GM19238 (cell line): Measurements from ENCODE around the gene RFFL.

Experiments
- DNase-seq: peaks from one replicate; pipeline ENCODE4 v3.0.0; 2011; ENCODE audit warnings: low spot score; ENCODE audit not compliant: insufficient read length

Gene RFFL

DNA sequence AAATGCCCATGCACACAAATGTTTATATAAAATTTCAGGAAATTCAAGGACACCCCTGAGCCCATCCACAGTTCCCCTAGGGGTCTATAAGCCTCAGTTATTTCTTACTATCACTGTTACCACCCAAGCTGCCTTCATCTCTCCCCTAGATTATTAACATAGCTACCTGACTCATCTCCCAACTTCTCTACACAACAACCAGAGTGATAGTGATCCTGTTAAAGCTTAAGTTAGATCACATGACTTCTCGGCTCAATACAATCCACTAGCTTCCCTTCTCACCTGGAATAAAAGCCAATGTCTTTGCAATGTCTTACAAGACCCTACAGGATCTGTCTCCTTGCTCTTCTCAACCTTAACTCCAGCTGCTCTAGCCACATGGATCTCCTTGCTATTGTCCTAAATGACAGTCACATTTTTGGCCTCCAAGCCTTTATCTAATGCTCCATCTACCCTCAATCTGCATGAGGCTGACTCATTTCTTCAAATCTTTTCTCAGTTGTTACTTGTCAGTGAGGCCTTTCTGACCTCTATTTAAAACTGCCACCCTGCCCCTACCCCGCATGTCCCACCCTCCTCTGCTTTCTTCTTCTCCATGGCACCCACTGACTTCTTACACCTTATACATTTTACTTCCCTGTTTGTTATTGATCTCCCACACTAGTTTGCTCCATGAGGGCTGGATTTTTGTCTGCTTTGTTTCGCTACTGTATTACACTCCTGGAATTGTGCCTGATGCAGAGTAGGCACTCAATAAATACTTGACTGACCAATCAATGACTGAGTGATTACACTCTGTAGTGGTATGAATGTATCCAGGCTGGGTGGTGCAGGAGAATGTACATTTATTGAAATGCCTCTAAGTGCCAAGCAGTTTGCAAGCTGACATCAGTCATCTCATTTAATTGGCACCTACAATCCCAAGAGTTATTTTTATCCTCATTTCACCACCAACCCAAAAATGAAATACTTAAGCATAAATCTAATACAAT is 88.4 kb downstream of the RFFL start:
- DNase-seq, result no peak

DNA sequence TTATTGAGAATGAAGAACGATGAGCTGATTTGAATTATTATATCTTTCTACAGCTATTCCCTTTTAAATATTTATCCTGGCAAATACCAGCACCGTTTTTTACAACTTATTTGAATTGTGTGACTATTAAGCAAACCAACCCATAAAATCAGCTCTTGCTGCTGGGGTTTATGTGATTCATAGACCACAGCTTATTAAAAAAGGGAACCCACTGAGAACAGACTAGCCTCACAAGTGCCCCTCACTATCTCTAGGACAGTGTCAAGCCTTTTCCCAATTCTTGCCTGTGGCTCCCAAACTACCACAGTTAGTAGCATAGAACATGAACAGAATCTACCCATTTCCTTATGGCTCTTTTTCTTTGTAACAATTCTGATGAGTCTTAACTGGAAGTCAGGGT is 89.3 kb downstream of the RFFL start:
- no peak for DNase-seq

DNA sequence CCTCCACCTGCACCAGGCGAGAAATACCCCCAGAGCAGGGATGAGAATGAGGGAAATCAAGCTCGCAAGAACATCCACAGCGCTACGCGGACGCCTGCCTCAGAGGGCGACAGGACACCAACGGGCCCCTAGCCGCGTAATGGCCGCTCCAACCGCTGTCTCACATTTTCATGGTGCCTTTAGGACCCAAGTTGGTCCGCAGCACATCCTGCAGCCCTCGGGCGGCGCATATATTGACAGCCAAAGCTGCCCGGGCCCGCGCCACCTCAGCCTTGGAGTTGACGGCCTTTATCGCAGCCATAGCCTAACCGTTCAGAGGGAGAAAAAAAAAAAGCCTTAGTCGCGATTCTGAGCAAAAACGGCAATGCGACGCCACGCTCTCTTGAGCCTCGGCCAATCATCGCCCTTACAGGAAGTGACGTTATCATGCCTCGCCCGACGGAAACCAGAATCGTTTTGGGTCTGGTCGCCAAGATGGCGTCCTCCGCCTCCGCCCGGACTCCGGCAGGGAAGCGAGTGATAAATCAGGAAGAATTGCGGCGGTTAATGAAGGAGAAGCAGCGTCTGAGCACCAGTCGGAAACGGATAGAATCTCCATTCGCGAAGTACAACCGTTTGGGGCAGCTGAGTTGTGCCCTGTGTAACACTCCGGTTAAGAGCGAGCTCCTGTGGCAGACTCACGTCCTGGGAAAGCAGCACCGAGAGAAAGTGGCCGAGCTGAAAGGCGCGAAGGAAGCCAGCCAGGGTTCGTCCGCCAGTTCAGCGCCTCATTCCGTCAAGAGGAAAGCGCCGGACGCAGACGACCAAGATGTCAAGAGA is 102.2 kb downstream of the RFFL start, which contains the start of the genes CCT6B and ZNF830:
Gene CCT6B, minus strand, starts transcription at position 368 of the 819 bp plus-strand sequence. Its CDS starts 67 bp downstream, at position 301.
Gene ZNF830, plus strand, starts transcription at position 448 of the 819 bp plus-strand sequence. Its CDS starts 27 bp downstream, at position 475.
- DNase-seq, result peak; percentile 85

DNA sequence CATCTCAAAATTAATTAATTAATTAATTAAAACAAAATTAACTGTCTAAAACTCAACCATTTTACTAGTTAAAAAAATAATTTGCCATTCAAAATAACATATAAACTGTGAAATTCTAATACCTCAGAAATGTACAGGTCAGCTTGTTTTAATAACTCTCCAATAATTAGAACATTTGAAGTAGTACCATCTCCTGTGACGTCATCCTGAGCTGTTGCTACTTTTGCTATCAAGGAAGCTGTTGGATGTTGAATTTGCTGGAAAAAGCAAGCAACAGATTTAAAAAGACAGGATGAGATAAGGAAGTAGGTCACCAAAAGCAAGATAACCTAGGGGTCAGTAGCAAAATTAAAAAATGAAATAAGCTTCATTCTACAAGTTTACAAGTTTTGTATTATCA is 105.1 kb downstream of the RFFL start:
- DNase-seq, result no peak
